ENCODE measurements around the gene KLLN. TPM values are rescaled to one million over a fixed set of nuclear protein-coding genes. Genes with fewer than 3 reads are reported as not detected.
A peak's percentile ranks its signal among the peaks of the same experiment; 100 is the strongest.

Gene KLLN
- total and polyA plus RNA-seq, 2 donors (not counting 1 experiment from before 2014, with no cell fraction given) = 0.49 to 0.66 TPM

GRCh38 chr10:87817609-87818504, 45.5 kb downstream of the KLLN start, which contains the start of gene ATAD1:
TSS of gene ATAD1 (minus strand) at chr10:87818226. CDS start at chr10:87814599, 3,627 bp downstream.
- Histone ChIP-seq H3K36me3 (ENCODE audit: control insufficient read depth, insufficient read depth, low read length) (peaks cover 4% of the 10 kb centered on the region), H3K27ac (ENCODE audit: insufficient read depth, low read length) (peak within 1 kb of the TSS; percentile 80), H3K9ac (ENCODE audit: insufficient read depth, low read length) (peak within 1 kb of the TSS; percentile 80), H3K4me2 (ENCODE audit: extremely low read depth, insufficient read depth, low read length) (peak within 1 kb of the TSS; percentile 99), H2AFZ (ENCODE audit: low read length) (peak within 1 kb of the TSS; percentile 99), H3K4me3 (replicated peaks in 1 of 4; ENCODE audit: control extremely low read depth in 1 of 4, insufficient read depth in 1 of 4, low read depth in 3 of 4, low read length in 4 of 4) (peak within 1 kb of the TSS; percentile 82 to 97 (median 90)), H3K4me1 (ENCODE audit: control insufficient read depth, extremely low read depth, insufficient read depth, low read length) (peaks cover 6% of the 10 kb centered on the region), H3K79me2 (ENCODE audit: control insufficient read depth, insufficient read depth, low read length) (peaks cover 38% of the 10 kb centered on the region), H4K20me1 (ENCODE audit: control insufficient read depth, extremely low read depth, insufficient read depth, low read length) (no peaks in the 10 kb centered on the region), H3K27me3 (ENCODE audit: control insufficient read depth, insufficient read depth, low read length) (no peaks in the 10 kb centered on the region), H3K9me3 (ENCODE audit: control insufficient read depth, insufficient read depth, low read depth, low read length) (no peaks in the 10 kb centered on the region)
- TF ChIP-seq CTCF (conservative IDR thresholded peaks at IDR 0.05 in 1 of 2, IDR thresholded peaks at IDR 0.05 in 1 of 2; ENCODE audit: low read depth in 1 of 2, low read length in 2 of 2) (peak; percentile 36 to 43), EZH2 (IDR thresholded peaks at IDR 0.05; ENCODE audit: low read length, missing control alignments) (no peak)
- peak; percentile 79 to 82 for DNase-seq (ENCODE audit: low read depth in 2 of 2)

GRCh38 chr10:87816898-87817608, 46.3 kb downstream of the KLLN start:
- Histone ChIP-seq H3K4me3 (replicated peaks in 1 of 4; ENCODE audit: control extremely low read depth in 1 of 4, insufficient read depth in 1 of 4, low read depth in 3 of 4, low read length in 4 of 4) (peak overlapping the region; percentile 82 to 97 (median 90)), H3K4me2 (ENCODE audit: extremely low read depth, insufficient read depth, low read length) (peak overlapping the region; percentile 94), H3K9me3 (ENCODE audit: control insufficient read depth, insufficient read depth, low read depth, low read length) (no peaks in the 10 kb centered on the region), H3K9ac (ENCODE audit: insufficient read depth, low read length) (peak overlapping the region; percentile 80), H2AFZ (ENCODE audit: low read length) (peak overlapping the region; percentile 99), H3K27me3 (ENCODE audit: control insufficient read depth, insufficient read depth, low read length) (no peaks in the 10 kb centered on the region), H3K36me3 (ENCODE audit: control insufficient read depth, insufficient read depth, low read length) (peaks cover 4% of the 10 kb centered on the region), H3K4me1 (ENCODE audit: control insufficient read depth, extremely low read depth, insufficient read depth, low read length) (peaks cover 6% of the 10 kb centered on the region), H3K79me2 (ENCODE audit: control insufficient read depth, insufficient read depth, low read length) (peaks cover 42% of the 10 kb centered on the region), H4K20me1 (ENCODE audit: control insufficient read depth, extremely low read depth, insufficient read depth, low read length) (no peaks in the 10 kb centered on the region), H3K27ac (ENCODE audit: insufficient read depth, low read length) (peak overlapping the region; percentile 80)
- TF ChIP-seq CTCF (conservative IDR thresholded peaks at IDR 0.05 in 1 of 2, IDR thresholded peaks at IDR 0.05 in 1 of 2; ENCODE audit: low read depth in 1 of 2, low read length in 2 of 2) (no peak), EZH2 (IDR thresholded peaks at IDR 0.05; ENCODE audit: low read length, missing control alignments) (no peak)
- DNase-seq (ENCODE audit: low read depth in 2 of 2) = peak; percentile 9 to 21
